Peyer's patch (tissue), 4 donors: ENCODE measurements around the gene TSEN34. TPM values are rescaled to one million over a fixed set of nuclear protein-coding genes. Genes with fewer than 3 reads are reported as not detected.

Experiments
- DNase-seq, 3 donors: peaks; one replicate each; pipeline ENCODE4 v3.0.0-alpha.2; 2017 to 2019
- H3K27ac ChIP-seq, 4 donors: fragments of 200-600 bp; sonication (generic); one replicate each; pipeline ENCODE4 v1.5.1; 2016 to 2019
- H3K27me3 ChIP-seq, 2 donors: fragments of 200-600 bp; sonication (generic); one replicate each; pipeline ENCODE4 v1.5.1; 2019
- H3K36me3 ChIP-seq, 3 donors: fragments of 200-600 bp; sonication (generic); one replicate each; pipeline ENCODE4 v1.5.1; 2016 to 2019
- H3K4me1 ChIP-seq, 4 donors: fragments of 200-600 bp; sonication (generic); one replicate each; pipeline ENCODE4 v1.5.1; 2016 to 2019
- H3K4me3 ChIP-seq, 4 donors: fragments of 200-600 bp; sonication (generic); 1 replicate in 3 of 4; 2 replicates in 1 of 4; pipeline ENCODE4 v1.5.1; 2016 to 2019; ENCODE audit warnings: mild to moderate bottlenecking in 1 of 4
- H3K9me3 ChIP-seq, 4 donors: fragments of 200-600 bp; sonication (generic); one replicate each; pipeline ENCODE4 v1.5.1; 2016 to 2019; ENCODE audit warnings: mild to moderate bottlenecking in 1 of 4
- POLR2A ChIP-seq, 2 donors: fragments of 450-650 bp; IDR thresholded peaks; one replicate each; pipeline ENCODE4 v1.5.1; 2017; ENCODE audit warnings: antibody characterized with exemption in 2 of 2, mild to moderate bottlenecking in 2 of 2, moderate library complexity in 2 of 2
- total RNA-seq, 4 donors: library from RNA; depleted of rRNA; stranded (reverse); fragments of >200 nt; gene quantifications; one replicate each; pipeline ENCODE4 v1.1.0, GENCODE V29; 2016
- TF ChIP-seq, protein P1 (sequence below), 6 experiments: fragments of 450-650 bp in 4 of 6; fragments of 200-600 bp in 2 of 6; sonication (generic) in 1 of 6; IDR thresholded peaks; one replicate each; pipeline ENCODE4 v1.5.1; 2017 to 2019; ENCODE audit warnings: antibody characterized with exemption in 6 of 6, mild to moderate bottlenecking in 3 of 6, moderate library complexity in 1 of 6

The TSEN34 gene
- total RNA-seq, 4 donors from 2014 or later: 29.7 to 50.4 (median 42.2) TPM

DNA sequence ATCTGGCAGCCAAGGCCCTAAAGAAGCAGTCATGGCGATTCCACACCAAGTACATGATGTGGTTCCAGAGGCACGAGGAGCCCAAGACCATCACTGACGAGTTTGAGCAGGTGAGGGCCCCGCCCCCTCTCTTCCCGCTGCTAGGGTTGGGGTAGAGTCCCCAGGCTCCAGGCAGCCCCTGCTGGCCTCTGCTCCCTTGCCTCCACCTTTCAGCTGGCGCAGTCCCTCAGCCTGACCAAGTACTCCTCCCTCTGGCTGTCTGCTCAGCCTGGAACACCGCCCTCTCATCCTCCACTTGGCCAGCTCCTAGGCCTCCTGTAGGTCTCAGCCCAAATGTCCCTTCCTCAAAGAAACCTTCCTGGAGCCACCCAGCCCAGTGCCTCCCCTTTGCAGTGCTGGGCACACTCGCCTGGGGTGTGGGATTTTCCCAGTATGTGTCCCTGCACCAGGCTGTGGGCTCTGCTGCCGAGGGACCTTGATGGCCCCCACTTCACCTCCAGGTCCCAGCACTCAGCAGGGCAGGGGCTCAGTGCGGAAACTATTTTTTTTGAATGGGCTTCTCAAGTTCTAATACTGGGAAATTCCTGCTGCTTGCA is 37.3 kb upstream of the TSEN34 start:
- Histone ChIP-seq H3K27me3 (no peaks in the 10 kb centered on the region), H3K4me1 (peaks cover 0 to 9% (median 6%) of the 10 kb centered on the region in 4 donors), H3K9me3 (no peaks in the 10 kb centered on the region), H3K36me3 (peaks cover 0 to 93% (median 0%) of the 10 kb centered on the region in 3 donors), H3K4me3 (no peak overlapping the region), H3K27ac (no peak overlapping the region)
- no peak for TF ChIP-seq POLR2A (IDR thresholded peaks at IDR 0.05)
- TF ChIP-seq, protein P1, sequence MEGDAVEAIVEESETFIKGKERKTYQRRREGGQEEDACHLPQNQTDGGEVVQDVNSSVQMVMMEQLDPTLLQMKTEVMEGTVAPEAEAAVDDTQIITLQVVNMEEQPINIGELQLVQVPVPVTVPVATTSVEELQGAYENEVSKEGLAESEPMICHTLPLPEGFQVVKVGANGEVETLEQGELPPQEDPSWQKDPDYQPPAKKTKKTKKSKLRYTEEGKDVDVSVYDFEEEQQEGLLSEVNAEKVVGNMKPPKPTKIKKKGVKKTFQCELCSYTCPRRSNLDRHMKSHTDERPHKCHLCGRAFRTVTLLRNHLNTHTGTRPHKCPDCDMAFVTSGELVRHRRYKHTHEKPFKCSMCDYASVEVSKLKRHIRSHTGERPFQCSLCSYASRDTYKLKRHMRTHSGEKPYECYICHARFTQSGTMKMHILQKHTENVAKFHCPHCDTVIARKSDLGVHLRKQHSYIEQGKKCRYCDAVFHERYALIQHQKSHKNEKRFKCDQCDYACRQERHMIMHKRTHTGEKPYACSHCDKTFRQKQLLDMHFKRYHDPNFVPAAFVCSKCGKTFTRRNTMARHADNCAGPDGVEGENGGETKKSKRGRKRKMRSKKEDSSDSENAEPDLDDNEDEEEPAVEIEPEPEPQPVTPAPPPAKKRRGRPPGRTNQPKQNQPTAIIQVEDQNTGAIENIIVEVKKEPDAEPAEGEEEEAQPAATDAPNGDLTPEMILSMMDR (IDR thresholded peaks at IDR 0.05): no peak
- DNase-seq: no peak

DNA sequence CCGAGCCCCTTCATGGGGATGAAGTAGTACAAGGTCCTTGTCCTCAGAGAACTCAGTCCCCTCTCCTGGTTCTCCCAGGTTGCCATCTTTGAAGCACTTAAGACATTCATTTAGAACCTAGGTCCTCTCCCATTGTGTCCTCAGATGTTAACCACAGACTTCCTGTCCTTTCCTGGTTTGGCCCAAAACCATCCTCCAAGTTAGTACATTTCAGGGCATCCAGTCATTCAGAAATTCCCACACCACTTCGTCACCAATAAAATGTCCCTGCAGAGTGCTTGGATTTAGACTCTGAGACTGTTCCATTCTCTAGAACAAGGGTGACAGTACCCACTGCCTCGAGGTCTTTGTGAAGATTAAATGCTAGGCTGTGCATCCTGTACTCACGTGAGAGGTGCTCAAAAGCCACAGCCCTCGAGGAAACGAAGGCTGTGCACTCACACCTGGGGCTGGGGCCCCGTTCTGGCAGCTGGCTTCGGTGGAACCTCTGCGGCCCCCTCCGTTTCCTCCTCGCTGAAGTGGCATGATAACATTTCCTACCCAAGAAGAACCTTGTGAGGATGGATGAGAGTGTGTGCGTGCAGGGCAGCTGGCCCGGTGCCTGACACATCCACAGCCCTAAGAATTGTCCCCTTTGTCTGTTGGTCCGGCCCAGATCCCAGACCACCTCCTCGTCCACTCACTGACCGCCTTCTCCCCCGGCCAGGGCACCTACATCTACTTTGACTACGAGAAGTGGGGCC is 36.3 kb upstream of the TSEN34 start:
- no peak for DNase-seq
- no peaks in the 10 kb centered on the region for H3K9me3 ChIP-seq
- no peak overlapping the region for H3K27ac ChIP-seq
- TF ChIP-seq POLR2A (IDR thresholded peaks at IDR 0.05): no peak
- TF ChIP-seq, protein P1 (IDR thresholded peaks at IDR 0.05): no peak
- H3K4me3 ChIP-seq: no peak overlapping the region
- H3K4me1 ChIP-seq: peaks cover 0 to 12% (median 8%) of the 10 kb centered on the region in 4 donors
- H3K27me3 ChIP-seq: no peaks in the 10 kb centered on the region
- peaks cover 0 to 84% (median 0%) of the 10 kb centered on the region in 3 donors for H3K36me3 ChIP-seq

DNA sequence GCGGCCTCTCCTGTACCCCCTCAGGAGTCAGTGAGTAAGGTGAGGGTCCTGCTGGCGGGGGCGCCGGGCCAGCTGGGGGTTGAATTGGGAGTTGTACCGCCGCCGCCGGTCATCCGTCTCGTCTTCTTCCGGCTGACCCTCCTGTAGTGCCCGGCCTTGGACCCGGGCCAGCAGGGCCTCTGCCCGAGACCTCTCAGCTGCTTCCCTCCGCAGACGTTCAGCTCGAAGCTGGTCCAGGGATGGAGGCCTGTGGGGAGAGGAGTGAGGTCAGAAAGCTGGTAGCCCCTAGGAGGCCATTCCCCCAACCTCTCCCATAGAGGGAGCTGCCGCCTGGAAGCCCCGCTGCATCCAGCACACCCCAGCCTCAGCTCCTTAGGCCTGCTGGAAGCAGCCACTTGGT is 35.4 kb upstream of the TSEN34 start:
- Histone ChIP-seq H3K4me1 (peaks cover 0 to 18% (median 11%) of the 10 kb centered on the region in 4 donors), H3K4me3 (no peak overlapping the region), H3K27ac (no peak overlapping the region), H3K9me3 (no peaks in the 10 kb centered on the region), H3K36me3 (peaks cover 0 to 75% (median 0%) of the 10 kb centered on the region in 3 donors), H3K27me3 (no peaks in the 10 kb centered on the region)
- no peak for DNase-seq
- TF ChIP-seq POLR2A (IDR thresholded peaks at IDR 0.05): no peak
- TF ChIP-seq, protein P1 (IDR thresholded peaks at IDR 0.05): no peak

DNA sequence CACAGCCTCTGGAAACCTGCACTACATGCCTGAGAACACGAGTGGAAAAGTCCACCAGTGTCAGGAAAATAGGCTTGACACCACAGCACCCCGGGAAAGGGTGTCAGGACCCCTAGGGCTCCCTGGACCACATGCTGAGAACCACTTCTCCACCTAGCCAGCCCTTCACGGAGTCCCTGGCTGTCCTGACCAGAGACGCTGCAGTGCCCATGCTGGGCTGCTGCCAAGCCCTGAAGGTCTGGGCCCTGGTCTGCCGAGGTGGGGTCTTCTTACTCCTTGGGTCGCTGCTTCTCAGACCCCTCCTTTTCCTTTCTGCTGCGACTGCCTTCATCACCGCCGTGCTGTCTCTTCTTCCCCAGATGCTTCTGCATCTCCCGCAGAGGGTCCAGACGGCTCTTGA is 34.6 kb upstream of the TSEN34 start:
- no peak for DNase-seq
- peaks cover 0 to 67% (median 0%) of the 10 kb centered on the region in 3 donors for H3K36me3 ChIP-seq
- H3K4me1 ChIP-seq: peaks cover 0 to 26% (median 12%) of the 10 kb centered on the region in 4 donors
- H3K27me3 ChIP-seq: no peaks in the 10 kb centered on the region
- H3K4me3 ChIP-seq: no peak overlapping the region
- H3K9me3 ChIP-seq: no peaks in the 10 kb centered on the region
- H3K27ac ChIP-seq: no peak overlapping the region
- TF ChIP-seq, protein P1 (IDR thresholded peaks at IDR 0.05): no peak
- TF ChIP-seq POLR2A (IDR thresholded peaks at IDR 0.05): no peak

DNA sequence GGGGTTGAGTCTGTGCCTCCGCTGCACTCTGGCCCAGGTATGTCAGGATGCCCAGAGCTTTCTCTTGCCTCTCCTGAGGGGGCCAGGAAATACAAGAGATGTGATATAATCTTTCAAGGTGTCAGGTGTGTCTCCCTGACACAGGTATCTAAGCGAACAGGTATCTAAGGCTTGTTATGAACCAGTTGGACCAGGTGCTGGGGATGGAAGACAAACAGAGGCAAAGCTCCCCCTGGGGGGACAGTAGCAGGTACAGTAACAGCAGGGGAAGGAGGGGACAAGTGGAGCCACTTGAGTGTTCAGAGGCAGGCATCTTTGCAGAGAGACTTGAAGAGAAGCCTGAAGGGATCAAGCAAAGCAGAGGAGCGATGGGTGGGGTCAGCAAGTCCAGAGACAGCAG is 34.2 kb upstream of the TSEN34 start:
- no peak for DNase-seq
- Histone ChIP-seq H3K4me1 (peaks cover 0 to 31% (median 13%) of the 10 kb centered on the region in 4 donors), H3K4me3 (no peak overlapping the region), H3K36me3 (peaks cover 0 to 62% (median 0%) of the 10 kb centered on the region in 3 donors), H3K9me3 (no peaks in the 10 kb centered on the region), H3K27ac (no peak overlapping the region), H3K27me3 (no peaks in the 10 kb centered on the region)
- TF ChIP-seq, protein P1 (IDR thresholded peaks at IDR 0.05): no peak
- TF ChIP-seq POLR2A (IDR thresholded peaks at IDR 0.05): no peak
